Stimulated activated naive CD8-positive, alpha-beta T cell treated with anti-CD3 and anti-CD28 coated beads, Interleukin-15, amount 100 ng/mL, for 72 hours (primary cell): ENCODE data around the gene SH3PXD2B.
"Not testable (repeated sequence)": the region's sequence is repeated elsewhere in the genome, so short reads cannot be mapped to it uniquely, and the experiment has no call there.

Source experiments
- ATAC-seq: fragments of 150-1000 bp; cut with Tn5 transposase; 2 replicates; pipeline ENCODE4 v1.10.0; 2021; ENCODE audit warnings: mild to moderate bottlenecking, moderate library complexity
- DNase-seq, 2 donors: peaks; one replicate each; pipeline ENCODE4 v3.0.0; 2021 to 2022
- H3K27ac Mint-ChIP-seq, 2 donors: one replicate each; pipeline ENCODE4 v1.8.0; 2022; ENCODE audit warnings: mild to moderate bottlenecking in 2 of 2, mixed read lengths in 2 of 2, moderate library complexity in 2 of 2
- H3K27me3 Mint-ChIP-seq: one replicate; pipeline ENCODE4 v1.8.0; 2022; ENCODE audit warnings: mixed read lengths
- H3K4me1 Mint-ChIP-seq: one replicate; pipeline ENCODE4 v1.8.0; 2022; ENCODE audit warnings: mild to moderate bottlenecking, mixed read lengths
- H3K4me3 Mint-ChIP-seq, 2 donors: one replicate each; pipeline ENCODE4 v1.8.0; 2022; ENCODE audit warnings: mild to moderate bottlenecking in 2 of 2, mixed read lengths in 2 of 2, moderate library complexity in 1 of 2
- H3K9me3 Mint-ChIP-seq, 2 donors: one replicate each; pipeline ENCODE4 v1.8.0; 2022; ENCODE audit warnings: mixed read lengths in 2 of 2

SH3PXD2B gene

GRCh38 chr5:172294831-172295230 lies 159.5 kb downstream of the SH3PXD2B start:
- DNase-seq (no peak), ATAC-seq (no peak)
- Mint-ChIP-seq H3K9me3 (no peaks in the 10 kb centered on the region), H3K4me1 (peaks cover 6% of the 10 kb centered on the region), H3K4me3 (no peak overlapping the region), H3K27me3 (no peaks in the 10 kb centered on the region), H3K27ac (no peak overlapping the region)

GRCh38 chr5:172293745-172294342 lies 160.5 kb downstream of the SH3PXD2B start:
- no peak for ATAC-seq

GRCh38 chr5:172293054-172293744 lies 161.1 kb downstream of the SH3PXD2B start:
- H3K27me3 Mint-ChIP-seq, result no peaks in the 10 kb centered on the region
- ATAC-seq, result peak; percentile 97
- peaks cover 6% of the 10 kb centered on the region for H3K4me1 Mint-ChIP-seq
- H3K4me3 Mint-ChIP-seq, result no peak overlapping the region
- no peak overlapping the region for H3K27ac Mint-ChIP-seq
- DNase-seq, result peak; percentile 61 to 64
- no peaks in the 10 kb centered on the region for H3K9me3 Mint-ChIP-seq

More at GRCh38 chr5:172293745-172294342, 160.5 kb downstream of the SH3PXD2B start:
- Mint-ChIP-seq H3K27me3 (no peaks in the 10 kb centered on the region), H3K4me1 (peaks cover 6% of the 10 kb centered on the region), H3K27ac (no peak overlapping the region), H3K4me3 (no peak overlapping the region), H3K9me3 (no peaks in the 10 kb centered on the region)
- DNase-seq, result no peak

- not testable (repeated sequence) for H3K4me3 Mint-ChIP-seq, H3K27ac Mint-ChIP-seq, H3K27me3 Mint-ChIP-seq, DNase-seq, H3K9me3 Mint-ChIP-seq, H3K4me1 Mint-ChIP-seq, ATAC-seq
Measured at GRCh38 chr5:172291837-172292236, 162.5 kb downstream of the SH3PXD2B start.

- no peak for ATAC-seq
- Mint-ChIP-seq H3K27me3 (peaks cover 10% of the 10 kb centered on the region), H3K4me3 (no peak overlapping the region)
Measured at GRCh38 chr5:172288465-172288864, 165.9 kb downstream of the SH3PXD2B start.

GRCh38 chr5:172287140-172287539 lies 167.2 kb downstream of the SH3PXD2B start:
- H3K27ac Mint-ChIP-seq, H3K9me3 Mint-ChIP-seq, H3K4me1 Mint-ChIP-seq: not testable (repeated sequence)

More at GRCh38 chr5:172288465-172288864, 165.9 kb downstream of the SH3PXD2B start:
- Mint-ChIP-seq H3K27ac (no peak overlapping the region), H3K4me1 (peaks cover 4% of the 10 kb centered on the region), H3K9me3 (no peaks in the 10 kb centered on the region)
- no peak for DNase-seq

GRCh38 chr5:172285226-172286143 lies 168.8 kb downstream of the SH3PXD2B start:
- H3K4me1 Mint-ChIP-seq, result peaks cover 19% of the 10 kb centered on the region
- ATAC-seq (no peak), DNase-seq (no peak)
- peaks cover 10% of the 10 kb centered on the region for H3K27me3 Mint-ChIP-seq
- peak overlapping the region; percentile 88 to 94 for H3K4me3 Mint-ChIP-seq
- no peaks in the 10 kb centered on the region for H3K9me3 Mint-ChIP-seq
- H3K27ac Mint-ChIP-seq, result no peak overlapping the region

More at GRCh38 chr5:172287140-172287539, 167.2 kb downstream of the SH3PXD2B start:
- not testable (repeated sequence) for DNase-seq, H3K4me3 Mint-ChIP-seq, ATAC-seq
- H3K27me3 Mint-ChIP-seq, result peaks cover 10% of the 10 kb centered on the region

- H3K27ac Mint-ChIP-seq, result peak overlapping the region in 1 of 2 donors; percentile 95
- H3K4me1 Mint-ChIP-seq, result peaks cover 19% of the 10 kb centered on the region
- H3K27me3 Mint-ChIP-seq, result peaks cover 10% of the 10 kb centered on the region
- no peak for DNase-seq
- H3K4me3 Mint-ChIP-seq, result peak overlapping the region; percentile 88 to 94
- ATAC-seq, result no peak
- H3K9me3 Mint-ChIP-seq, result no peaks in the 10 kb centered on the region
Measured at GRCh38 chr5:172284611-172284980, 169.7 kb downstream of the SH3PXD2B start.

- ATAC-seq (peak; percentile 91), DNase-seq (peak; percentile 75 to 83)
- Mint-ChIP-seq H3K4me1 (peaks cover 19% of the 10 kb centered on the region), H3K27me3 (peaks cover 10% of the 10 kb centered on the region), H3K9me3 (no peaks in the 10 kb centered on the region), H3K4me3 (peak overlapping the region; percentile 88 to 94), H3K27ac (peak overlapping the region; percentile 93 to 95)
Measured at GRCh38 chr5:172283862-172284610, 170.3 kb downstream of the SH3PXD2B start.

GRCh38 chr5:172283020-172283861 lies 171.1 kb downstream of the SH3PXD2B start, which contains the start of gene UBTD2:
UBTD2 (minus strand) TSS chr5:172283764; CDS start chr5:172283665, 99 bp downstream.
- ATAC-seq, result peak; percentile 92
- H3K4me1 Mint-ChIP-seq, result peaks cover 19% of the 10 kb centered on the region
- peak within 1 kb of the TSS; percentile 93 to 95 for H3K27ac Mint-ChIP-seq
- peak; percentile 77 to 87 for DNase-seq
- H3K27me3 Mint-ChIP-seq, result peaks cover 10% of the 10 kb centered on the region
- H3K9me3 Mint-ChIP-seq, result no peaks in the 10 kb centered on the region
- peak within 1 kb of the TSS; percentile 88 to 94 for H3K4me3 Mint-ChIP-seq

GRCh38 chr5:172282272-172283019 lies 171.9 kb downstream of the SH3PXD2B start:
- Mint-ChIP-seq H3K4me1 (peaks cover 24% of the 10 kb centered on the region), H3K27me3 (peaks cover 10% of the 10 kb centered on the region), H3K9me3 (no peaks in the 10 kb centered on the region), H3K4me3 (peak overlapping the region; percentile 88 to 94), H3K27ac (peak overlapping the region; percentile 89 to 90)
- no peak for ATAC-seq
- no peak for DNase-seq

GRCh38 chr5:172281346-172281745 lies 173.0 kb downstream of the SH3PXD2B start:
- Mint-ChIP-seq H3K27me3 (peaks cover 10% of the 10 kb centered on the region), H3K4me1 (peaks cover 33% of the 10 kb centered on the region), H3K4me3 (peak overlapping the region; percentile 64 to 88), H3K9me3 (no peaks in the 10 kb centered on the region), H3K27ac (no peak overlapping the region)
- ATAC-seq, result no peak
- DNase-seq, result no peak

- ATAC-seq (no peak), DNase-seq (no peak)
- peaks cover 37% of the 10 kb centered on the region for H3K4me1 Mint-ChIP-seq
Measured at GRCh38 chr5:172280929-172281328, 173.4 kb downstream of the SH3PXD2B start.

More at GRCh38 chr5:172280929-172281328, 173.4 kb downstream of the SH3PXD2B start:
- H3K4me3 Mint-ChIP-seq, result no peak overlapping the region
- peaks cover 8% of the 10 kb centered on the region for H3K27me3 Mint-ChIP-seq
- no peaks in the 10 kb centered on the region for H3K9me3 Mint-ChIP-seq
- H3K27ac Mint-ChIP-seq, result no peak overlapping the region
